Endothelial cell of umbilical vein (primary cell): ENCODE results near the gene HDHD5.

ENCODE experiments used
- CTCF ChIP-seq, 2 donors: IDR thresholded peaks; 1 replicate in 1 of 2; 2 replicates in 1 of 2; pipeline ENCODE4 v1.5.1; 2011; ENCODE audit warnings: low read length in 2 of 2, mild to moderate bottlenecking in 2 of 2, moderate library complexity in 2 of 2, control low read depth in 1 of 2, inconsistent platforms in 1 of 2, low read depth in 1 of 2; ENCODE audit not compliant: insufficient read depth in 1 of 2; ENCODE audit errors: extremely low read depth in 1 of 2
- EZH2 ChIP-seq: IDR thresholded peaks from 2 replicates; pipeline ENCODE4 v1.6.1; 2012; ENCODE audit warnings: borderline replicate concordance, low read depth, mild to moderate bottlenecking, moderate library complexity, low read length, inconsistent platforms; ENCODE audit not compliant: severe bottlenecking
- FOS ChIP-seq: IDR thresholded peaks from 2 replicates; pipeline ENCODE4 v1.6.1; 2011; ENCODE audit warnings: mild to moderate bottlenecking, low read length, moderate library complexity, borderline replicate concordance; ENCODE audit not compliant: insufficient read depth
- GATA2 ChIP-seq: IDR thresholded peaks from 2 replicates; pipeline ENCODE4 v1.7.0; 2011; ENCODE audit warnings: low read depth, mild to moderate bottlenecking, moderate library complexity, mixed read lengths, low read length; ENCODE audit not compliant: insufficient read length, insufficient read depth
- JUN ChIP-seq: IDR thresholded peaks from 2 replicates; pipeline ENCODE4 v1.6.1; 2011; ENCODE audit warnings: borderline replicate concordance, low read depth; ENCODE audit not compliant: insufficient read length, insufficient read depth
- MAX ChIP-seq: IDR thresholded peaks from 2 replicates; pipeline ENCODE4 v1.6.1; 2011; ENCODE audit not compliant: insufficient read depth, insufficient read length
- MYC ChIP-seq: IDR thresholded peaks from one replicate; pipeline ENCODE4 v1.6.1; 2011; ENCODE audit warnings: mild to moderate bottlenecking, low read depth, low read length
- POLR2A ChIP-seq: IDR thresholded peaks from 2 replicates; pipeline ENCODE4 v1.6.1; 2012; ENCODE audit warnings: low read depth, mild to moderate bottlenecking, control low read depth, low read length
- POLR2AphosphoS5 ChIP-seq: IDR thresholded peaks from 2 replicates; pipeline ENCODE4 v1.6.1; 2012; ENCODE audit warnings: low read depth, mild to moderate bottlenecking, control low read depth, low read length, moderate library complexity; ENCODE audit not compliant: insufficient read depth

GRCh38 chr22:17109113-17109865, 49.8 kb downstream of the HDHD5 start:
- TF ChIP-seq FOS = no peak
- TF ChIP-seq POLR2A = no peak
- TF ChIP-seq EZH2 = no peak
- no peak for TF ChIP-seq CTCF (IDR thresholded peaks at IDR 0.05; ENCODE audit: extremely low read depth in 1 of 2, insufficient read depth in 1 of 2, low read depth in 1 of 2, low read length in 2 of 2)
- TF ChIP-seq MAX = no peak
- no peak for TF ChIP-seq POLR2AphosphoS5
- no peak for TF ChIP-seq GATA2
- TF ChIP-seq JUN = no peak
- no peak for TF ChIP-seq MYC
